DOHH2 (cell line): ENCODE data around the gene NEUROG1.

Source experiments
- H3F3A ChIP-seq: fragments of 200-600 bp; sonication (generic), shearing (Covaris generic); 2 replicates; pipeline ENCODE4 v1.6.0; 2016; ENCODE audit warnings: antibody characterized with exemption, mild to moderate bottlenecking; ENCODE audit not compliant: control insufficient read depth, insufficient read depth
- H3K27ac ChIP-seq: fragments of 200-600 bp; sonication (generic); 2 replicates; pipeline ENCODE4 v1.5.1; 2014; ENCODE audit warnings: low read depth, mild to moderate bottlenecking, low read length, moderate library complexity
- H3K27me3 ChIP-seq: fragments of 200-600 bp; sonication (generic); 2 replicates; pipeline ENCODE4 v1.6.1; 2014; ENCODE audit warnings: mild to moderate bottlenecking, low read length, mixed read lengths; ENCODE audit not compliant: control insufficient read depth
- H3K36me3 ChIP-seq: fragments of 200-600 bp; sonication (generic); 2 replicates; pipeline ENCODE4 v1.6.1; 2014; ENCODE audit warnings: mild to moderate bottlenecking, low read length, moderate library complexity, mixed read lengths; ENCODE audit not compliant: control insufficient read depth
- H3K4me1 ChIP-seq: fragments of 200-600 bp; sonication (generic); 2 replicates; pipeline ENCODE4 v1.6.1; 2014; ENCODE audit warnings: mild to moderate bottlenecking, low read length, mixed read lengths; ENCODE audit not compliant: control insufficient read depth
- H3K4me2 ChIP-seq: fragments of 200-600 bp; sonication (generic); 2 replicates; pipeline ENCODE4 v1.6.0; 2014; ENCODE audit warnings: mild to moderate bottlenecking, low read length, moderate library complexity
- H3K4me3 ChIP-seq: fragments of 200-600 bp; sonication (generic); 2 replicates; pipeline ENCODE4 v1.5.1; 2014; ENCODE audit warnings: mild to moderate bottlenecking, low read length, mixed read lengths
- H3K79me2 ChIP-seq: fragments of 200-600 bp; sonication (generic); 2 replicates; pipeline ENCODE4 v1.6.1; 2014; ENCODE audit warnings: mild to moderate bottlenecking, low read length, mixed read lengths; ENCODE audit not compliant: control insufficient read depth
- H3K9me2 ChIP-seq: fragments of 200-600 bp; sonication (generic); replicated peaks from 2 replicates; pipeline ENCODE4 v1.6.1; 2014; ENCODE audit warnings: mild to moderate bottlenecking, low read length, mixed read lengths; ENCODE audit not compliant: control insufficient read depth
- H3K9me3 ChIP-seq: fragments of 200-600 bp; sonication (generic); 2 replicates; pipeline ENCODE4 v1.6.1; 2014; ENCODE audit warnings: antibody characterized with exemption, low read length, mixed read lengths; ENCODE audit not compliant: control insufficient read depth, insufficient read depth
- H4K20me1 ChIP-seq: fragments of 200-600 bp; sonication (generic); 2 replicates; pipeline ENCODE4 v1.6.0; 2014; ENCODE audit warnings: low read depth, mild to moderate bottlenecking, antibody characterized with exemption, low read length, moderate library complexity; ENCODE audit not compliant: control insufficient read depth, insufficient read depth
- CTCF ChIP-seq: fragments of 200-600 bp; sonication (generic); IDR thresholded peaks from one replicate; pipeline ENCODE4 v1.5.1; 2014; ENCODE audit warnings: antibody characterized with exemption, mild to moderate bottlenecking, low read depth, low read length; ENCODE audit not compliant: poor library complexity, severe bottlenecking
- EZH2phosphoT487 ChIP-seq: fragments of 200-600 bp; sonication (generic); IDR thresholded peaks from 2 replicates; pipeline ENCODE4 v1.6.1; 2017; ENCODE audit warnings: borderline replicate concordance, mild to moderate bottlenecking, antibody characterized with exemption, low read length, moderate library complexity, mixed read lengths

The NEUROG1 gene

GRCh38 chr5:135569755-135570452, 34.1 kb upstream of the NEUROG1 start:
- H3K27ac ChIP-seq, result no peak overlapping the region
- H3K36me3 ChIP-seq, result no peaks in the 10 kb centered on the region
- no peak overlapping the region for H3K4me2 ChIP-seq
- H3K9me2 ChIP-seq, result no peaks in the 10 kb centered on the region
- H3K4me3 ChIP-seq, result no peak overlapping the region
- peaks cover 8% of the 10 kb centered on the region for H3K27me3 ChIP-seq
- no peaks in the 10 kb centered on the region for H3K4me1 ChIP-seq
- TF ChIP-seq CTCF, result peak; percentile 48
- TF ChIP-seq EZH2phosphoT487, result no peak
- no peaks in the 10 kb centered on the region for H3K9me3 ChIP-seq
- H4K20me1 ChIP-seq, result no peaks in the 10 kb centered on the region
- no peaks in the 10 kb centered on the region for H3F3A ChIP-seq
- no peaks in the 10 kb centered on the region for H3K79me2 ChIP-seq

- Histone ChIP-seq H3K4me1 (no peaks in the 10 kb centered on the region), H3K4me3 (no peak overlapping the region), H3K36me3 (no peaks in the 10 kb centered on the region), H3K27me3 (peaks cover 8% of the 10 kb centered on the region), H4K20me1 (no peaks in the 10 kb centered on the region), H3K9me2 (no peaks in the 10 kb centered on the region), H3K4me2 (no peak overlapping the region), H3K79me2 (no peaks in the 10 kb centered on the region), H3K27ac (no peak overlapping the region), H3F3A (no peaks in the 10 kb centered on the region), H3K9me3 (no peaks in the 10 kb centered on the region)
- TF ChIP-seq CTCF (no peak), EZH2phosphoT487 (no peak)
Measured at GRCh38 chr5:135568923-135569360, 33.2 kb upstream of the NEUROG1 start.

GRCh38 chr5:135568246-135568645, 32.5 kb upstream of the NEUROG1 start:
- no peaks in the 10 kb centered on the region for H3K9me3 ChIP-seq
- TF ChIP-seq EZH2phosphoT487, result no peak
- no peak for TF ChIP-seq CTCF
- H3K36me3 ChIP-seq, result no peaks in the 10 kb centered on the region
- no peak overlapping the region for H3K27ac ChIP-seq
- no peaks in the 10 kb centered on the region for H3K79me2 ChIP-seq
- H3K9me2 ChIP-seq, result no peaks in the 10 kb centered on the region
- no peak overlapping the region for H3K4me3 ChIP-seq
- no peaks in the 10 kb centered on the region for H3K4me1 ChIP-seq
- H3F3A ChIP-seq, result no peaks in the 10 kb centered on the region
- H3K4me2 ChIP-seq, result no peak overlapping the region
- no peaks in the 10 kb centered on the region for H4K20me1 ChIP-seq
- peaks cover 8% of the 10 kb centered on the region for H3K27me3 ChIP-seq
